MG63 (cell line): ENCODE measurements around the gene ZNF609. TPM values are rescaled to one million over a fixed set of nuclear protein-coding genes. Genes with fewer than 3 reads are reported as not detected.

Experiments
- DNase-seq: peaks from one replicate; pipeline ENCODE4 v3.0.0-alpha.2; 2020
- H3K27me3 ChIP-seq: fragments of 250-450 bp; sonication (Bioruptor Pico); 2 replicates; pipeline ENCODE4 v1.5.1; 2020; ENCODE audit warnings: mild to moderate bottlenecking, moderate library complexity
- H3K36me3 ChIP-seq: fragments of 250-450 bp; sonication (Bioruptor Pico); 2 replicates; pipeline ENCODE4 v1.5.1; 2020; ENCODE audit warnings: mild to moderate bottlenecking, moderate library complexity
- H3K4me3 ChIP-seq: fragments of 250-450 bp; sonication (Bioruptor Pico); 2 replicates; pipeline ENCODE4 v1.5.1; 2020; ENCODE audit warnings: mild to moderate bottlenecking, moderate library complexity
- H3K9me3 ChIP-seq: fragments of 250-450 bp; sonication (Bioruptor Pico); 2 replicates; pipeline ENCODE4 v1.5.1; 2020; ENCODE audit warnings: mild to moderate bottlenecking, moderate library complexity
- total RNA-seq: library from RNA; depleted of rRNA; stranded (reverse); fragments of >200 nt; shearing (Covaris generic); gene quantifications from 2 replicates; pipeline ENCODE4 v1.2.3, GENCODE V29; 2014; ENCODE audit warnings: low replicate concordance

Gene ZNF609
- total RNA-seq, 1 experiment from 2014 or later, result 7.1 TPM

- no peaks in the 10 kb centered on the region for H3K27me3 ChIP-seq
Observed at GRCh38 chr15:64519897-64520296, 59.5 kb downstream of the ZNF609 start.

GRCh38 chr15:64521201-64521600 is 60.8 kb downstream of the ZNF609 start:
- Histone ChIP-seq H3K4me3 (no peak overlapping the region), H3K27me3 (no peaks in the 10 kb centered on the region), H3K9me3 (peaks cover 2% of the 10 kb centered on the region), H3K36me3 (peaks cover 5% of the 10 kb centered on the region)
- peak; percentile 83 for DNase-seq

More at GRCh38 chr15:64519897-64520296, 59.5 kb downstream of the ZNF609 start:
- Histone ChIP-seq H3K9me3 (no peaks in the 10 kb centered on the region), H3K36me3 (peaks cover 7% of the 10 kb centered on the region), H3K4me3 (no peak overlapping the region)
- DNase-seq, result no peak

- Histone ChIP-seq H3K4me3 (no peak overlapping the region), H3K36me3 (peaks cover 5% of the 10 kb centered on the region), H3K27me3 (no peaks in the 10 kb centered on the region), H3K9me3 (peaks cover 2% of the 10 kb centered on the region)
- DNase-seq, result peak; percentile 85
Observed at GRCh38 chr15:64521726-64522164, 61.4 kb downstream of the ZNF609 start.

- peaks cover 2% of the 10 kb centered on the region for H3K9me3 ChIP-seq
- no peak overlapping the region for H3K4me3 ChIP-seq
- no peaks in the 10 kb centered on the region for H3K27me3 ChIP-seq
- DNase-seq, result no peak
- H3K36me3 ChIP-seq, result peaks cover under 1% of the 10 kb centered on the region
Observed at GRCh38 chr15:64522226-64522823, 61.9 kb downstream of the ZNF609 start.

- H3K27me3 ChIP-seq, result no peaks in the 10 kb centered on the region
- no peak overlapping the region for H3K4me3 ChIP-seq
- H3K36me3 ChIP-seq, result no peaks in the 10 kb centered on the region; the same call in 1 of the 2 replicates
- no peak for DNase-seq
- peaks cover 2% of the 10 kb centered on the region for H3K9me3 ChIP-seq
Observed at GRCh38 chr15:64523240-64523639, 62.9 kb downstream of the ZNF609 start.

- Histone ChIP-seq H3K4me3 (no peak overlapping the region), H3K9me3 (peaks cover 2% of the 10 kb centered on the region), H3K27me3 (no peaks in the 10 kb centered on the region), H3K36me3 (no peaks in the 10 kb centered on the region; the same call in none of the 2 replicates)
- DNase-seq, result no peak
Observed at GRCh38 chr15:64524778-64525177, 64.4 kb downstream of the ZNF609 start.

- H3K4me3 ChIP-seq, result no peak overlapping the region
- no peaks in the 10 kb centered on the region; the same call in none of the 2 replicates for H3K36me3 ChIP-seq
- no peaks in the 10 kb centered on the region for H3K27me3 ChIP-seq
- peak; percentile 7 for DNase-seq
- H3K9me3 ChIP-seq, result peaks cover 2% of the 10 kb centered on the region
Observed at GRCh38 chr15:64525828-64526530, 65.6 kb downstream of the ZNF609 start.

GRCh38 chr15:64527263-64527984 is 67.0 kb downstream of the ZNF609 start:
- DNase-seq, result no peak
- Histone ChIP-seq H3K9me3 (peaks cover 2% of the 10 kb centered on the region), H3K27me3 (no peaks in the 10 kb centered on the region), H3K36me3 (no peaks in the 10 kb centered on the region; the same call in none of the 2 replicates), H3K4me3 (no peak overlapping the region)

GRCh38 chr15:64528871-64529270 is 68.5 kb downstream of the ZNF609 start:
- no peak for DNase-seq
- no peak overlapping the region for H3K4me3 ChIP-seq
- peaks cover 2% of the 10 kb centered on the region for H3K9me3 ChIP-seq
- H3K36me3 ChIP-seq, result no peaks in the 10 kb centered on the region; the same call in none of the 2 replicates
- no peaks in the 10 kb centered on the region for H3K27me3 ChIP-seq

GRCh38 chr15:64530472-64530871 is 70.1 kb downstream of the ZNF609 start:
- Histone ChIP-seq H3K9me3 (no peaks in the 10 kb centered on the region), H3K27me3 (no peaks in the 10 kb centered on the region), H3K36me3 (no peaks in the 10 kb centered on the region; the same call in none of the 2 replicates), H3K4me3 (no peak overlapping the region)
- no peak for DNase-seq

- Histone ChIP-seq H3K4me3 (no peak overlapping the region), H3K36me3 (no peaks in the 10 kb centered on the region; the same call in none of the 2 replicates), H3K27me3 (no peaks in the 10 kb centered on the region), H3K9me3 (no peaks in the 10 kb centered on the region)
- no peak for DNase-seq
Observed at GRCh38 chr15:64530918-64531317, 70.5 kb downstream of the ZNF609 start.

GRCh38 chr15:64532521-64533315 is 72.3 kb downstream of the ZNF609 start:
- Histone ChIP-seq H3K36me3 (no peaks in the 10 kb centered on the region; the same call in none of the 2 replicates), H3K9me3 (no peaks in the 10 kb centered on the region), H3K27me3 (no peaks in the 10 kb centered on the region), H3K4me3 (no peak overlapping the region)
- no peak for DNase-seq

- H3K9me3 ChIP-seq, result no peaks in the 10 kb centered on the region
- H3K4me3 ChIP-seq, result no peak overlapping the region
- no peaks in the 10 kb centered on the region for H3K36me3 ChIP-seq
- no peaks in the 10 kb centered on the region for H3K27me3 ChIP-seq
- DNase-seq, result no peak
Observed at GRCh38 chr15:64535460-64536243, 75.3 kb downstream of the ZNF609 start.

- DNase-seq, result peak; percentile 50
- no peak overlapping the region for H3K4me3 ChIP-seq
- H3K27me3 ChIP-seq, result no peaks in the 10 kb centered on the region
- H3K9me3 ChIP-seq, result no peaks in the 10 kb centered on the region
- H3K36me3 ChIP-seq, result no peaks in the 10 kb centered on the region
Observed at GRCh38 chr15:64536244-64536836, 76.0 kb downstream of the ZNF609 start.

- no peak for DNase-seq
- no peak overlapping the region for H3K4me3 ChIP-seq
- no peaks in the 10 kb centered on the region for H3K27me3 ChIP-seq
- H3K36me3 ChIP-seq, result peaks cover 2% of the 10 kb centered on the region; the same call in 1 of the 2 replicates
- H3K9me3 ChIP-seq, result no peaks in the 10 kb centered on the region
Observed at GRCh38 chr15:64542091-64542490, 81.7 kb downstream of the ZNF609 start.
